AG08395 (cell line): ENCODE data around the gene VENTX.
"Not testable (repeated sequence)": the region's sequence is repeated elsewhere in the genome, so short reads cannot be mapped to it uniquely, and the experiment has no call there.

Experiments
- DNase-seq: peaks from one replicate; pipeline ENCODE4 v3.0.0; 2012; ENCODE audit warnings: mixed read lengths, low spot score

The VENTX gene

DNA sequence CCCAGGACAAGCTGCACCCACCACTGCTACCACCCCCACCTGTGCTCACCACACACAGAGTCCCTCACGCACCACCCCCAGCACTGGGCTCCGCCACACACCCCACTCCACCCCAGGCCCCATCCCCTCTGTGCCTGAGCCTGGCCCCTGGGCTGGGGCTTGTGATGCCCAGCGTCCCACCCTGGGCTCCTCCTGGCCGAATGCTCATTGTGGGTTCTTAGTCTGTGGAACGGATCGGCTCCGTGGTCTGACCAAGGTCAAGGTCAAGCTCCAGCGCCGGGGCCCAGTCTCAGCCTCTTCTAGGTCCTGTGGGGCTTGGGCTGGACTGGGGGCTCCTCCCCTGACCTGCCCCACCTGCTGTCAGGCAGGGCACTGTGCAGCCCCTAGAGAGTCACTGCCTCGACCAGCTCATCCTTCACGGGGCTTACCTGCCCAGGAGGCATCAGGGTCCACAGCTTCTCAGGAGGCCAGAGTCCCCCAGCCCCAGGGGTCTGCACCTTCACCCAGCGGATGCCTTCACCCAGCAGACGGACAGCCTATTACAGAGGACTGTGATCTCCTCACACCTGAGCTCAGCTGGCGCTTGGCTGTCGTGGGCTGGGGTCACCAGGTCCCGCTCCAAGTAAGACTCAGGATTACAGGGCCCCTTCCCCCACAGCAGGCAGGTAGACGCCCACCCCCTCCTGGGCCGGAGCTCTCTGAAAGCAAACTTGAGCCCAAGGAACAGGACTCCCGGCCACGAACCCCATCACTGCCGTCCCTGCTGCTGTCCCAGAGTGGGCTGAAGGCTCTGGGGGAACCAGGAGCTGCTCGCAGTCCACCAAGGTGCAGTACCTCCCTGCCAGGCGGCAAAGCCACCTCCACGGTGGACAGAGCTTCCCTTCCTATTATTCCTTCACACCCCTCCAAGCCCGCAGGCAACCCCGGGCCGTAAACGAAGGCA lies 22.9 kb upstream of the VENTX start:
- no peak for DNase-seq

DNA sequence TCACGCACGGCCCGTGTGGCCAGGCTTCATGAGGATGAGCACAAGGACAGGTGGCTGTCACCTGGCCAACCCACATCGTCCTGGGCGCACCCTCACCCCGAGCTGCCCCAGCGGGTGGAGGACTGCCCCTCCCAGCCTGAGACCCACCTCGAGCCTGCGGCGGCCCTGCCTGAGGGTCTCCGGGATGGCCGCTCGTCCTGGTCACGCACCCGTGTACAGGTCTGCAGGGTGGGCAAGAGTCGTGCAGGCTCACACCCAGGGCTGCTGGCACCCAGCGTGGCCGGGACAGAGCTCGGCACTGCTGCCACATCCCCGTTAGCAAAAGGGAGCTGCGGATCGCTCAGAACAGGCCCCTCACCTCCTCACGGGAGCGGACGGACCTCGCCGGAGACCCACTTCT lies 22.1 kb upstream of the VENTX start:
- DNase-seq: no peak

DNA sequence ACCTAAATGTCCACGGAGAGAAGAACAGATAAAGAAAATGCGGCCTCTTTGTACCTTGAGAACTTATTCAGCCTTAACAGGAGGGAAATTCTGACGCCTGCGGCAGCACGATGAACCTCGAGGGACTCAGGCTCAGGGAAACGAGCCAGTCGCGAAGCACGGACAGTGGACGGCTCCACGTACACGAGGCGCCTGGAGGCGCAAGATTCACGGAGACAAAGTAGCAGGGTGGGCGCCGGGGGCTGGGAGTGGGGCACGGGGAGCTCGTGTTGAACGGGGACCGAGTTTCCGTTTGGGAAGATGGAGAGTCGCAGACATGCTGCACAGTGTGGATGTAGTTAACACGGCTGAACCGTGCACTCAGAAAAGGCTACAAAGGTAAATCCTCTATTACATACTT lies 20.9 kb upstream of the VENTX start:
- DNase-seq: no peak

DNA sequence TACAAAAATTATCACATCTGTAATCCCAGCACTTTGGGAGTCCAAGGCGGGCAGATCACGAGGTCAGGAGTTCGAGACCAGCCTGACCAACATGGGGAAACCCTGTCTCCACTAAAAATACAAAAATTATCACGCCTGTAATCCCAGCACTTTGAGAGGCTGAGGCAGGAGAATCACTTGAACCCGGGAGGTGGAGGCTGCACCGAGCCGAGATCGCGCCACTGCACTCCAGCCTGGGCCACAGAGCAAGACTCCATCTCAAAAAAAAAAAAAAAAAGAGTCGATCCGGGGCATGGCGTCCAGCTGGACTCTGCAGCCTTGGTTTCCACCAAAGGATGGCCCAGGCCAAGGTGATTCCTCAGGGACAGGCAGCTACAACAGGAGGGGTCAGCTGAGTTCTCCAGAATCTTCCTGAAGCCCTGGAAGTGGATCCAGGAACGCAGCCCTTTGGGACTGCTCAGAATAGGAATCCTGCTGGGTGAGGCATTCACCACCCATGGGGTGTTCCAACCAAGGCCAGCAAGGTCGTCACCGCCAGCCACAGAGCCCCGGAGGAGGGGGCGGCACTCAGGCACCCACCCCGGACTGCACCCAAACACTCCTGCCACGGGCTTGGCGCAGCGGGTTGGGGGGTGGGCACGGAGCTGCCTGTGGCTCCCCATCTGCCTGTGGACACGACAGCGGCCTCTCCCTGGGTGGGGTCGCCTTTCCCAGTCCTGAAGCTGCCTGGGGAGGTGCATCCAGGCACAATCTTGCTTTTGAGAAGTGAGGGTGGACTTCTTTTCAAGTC lies 19.7 kb upstream of the VENTX start:
- DNase-seq: no peak

DNA sequence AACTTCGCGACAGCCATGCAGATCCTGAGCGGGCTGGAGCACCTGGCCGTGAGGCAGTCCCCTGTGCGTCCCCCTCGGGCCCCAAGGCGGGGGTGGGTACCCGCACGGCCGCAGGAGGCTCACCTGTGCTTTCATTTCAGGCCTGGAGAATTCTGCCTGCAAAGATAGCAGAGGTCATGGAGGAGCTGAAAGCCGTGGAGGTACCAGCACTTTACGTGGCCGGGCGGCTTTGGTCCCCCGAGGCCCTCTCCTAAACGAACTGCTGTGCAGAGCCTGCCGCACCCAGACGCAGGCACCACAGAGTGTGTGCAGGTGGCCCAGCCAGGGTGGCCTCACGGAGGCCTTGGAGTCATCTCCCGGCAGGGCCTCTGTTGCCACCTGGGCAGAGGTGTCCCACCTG lies 18.8 kb upstream of the VENTX start:
- no peak for DNase-seq

DNA sequence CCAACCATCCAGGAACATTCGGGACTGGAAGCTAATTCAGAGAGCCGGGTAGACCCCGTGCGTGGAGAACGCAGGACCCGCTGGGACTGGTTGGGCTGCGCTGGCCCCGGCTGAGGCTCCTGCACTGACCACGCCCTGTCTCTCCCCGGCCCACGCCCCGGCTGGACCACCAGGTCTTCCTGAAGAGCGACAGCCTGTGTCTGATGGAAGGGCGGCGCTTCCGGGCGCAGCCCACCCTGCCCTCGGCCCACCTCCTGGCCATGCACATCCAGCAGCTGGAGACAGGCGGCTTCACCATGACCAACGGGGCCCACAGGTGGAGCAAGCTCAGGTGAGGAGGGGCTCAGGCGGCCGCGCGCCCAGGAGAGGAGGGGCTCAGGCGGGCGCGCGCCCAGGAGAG lies 17.9 kb upstream of the VENTX start:
- DNase-seq: no peak

DNA sequence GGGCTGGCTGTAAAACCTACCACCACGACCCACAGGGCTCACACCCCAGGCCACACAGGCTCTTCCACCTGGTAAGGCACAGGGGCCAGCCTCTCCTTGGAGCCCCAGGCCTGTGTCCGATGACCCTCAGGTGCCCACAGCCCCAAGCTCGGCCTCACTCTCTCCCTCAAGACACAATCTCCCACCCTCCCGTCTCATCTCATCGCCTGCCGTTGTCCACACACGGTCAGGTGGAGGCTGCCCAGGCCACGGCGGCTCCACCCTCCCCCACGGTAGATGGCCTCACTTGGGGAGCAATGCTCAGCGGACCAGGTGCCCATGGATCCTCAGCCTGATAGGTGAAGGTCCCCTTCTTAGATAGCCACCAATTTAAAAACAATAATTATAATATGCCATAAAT lies 16.3 kb upstream of the VENTX start:
- no peak for DNase-seq

DNA sequence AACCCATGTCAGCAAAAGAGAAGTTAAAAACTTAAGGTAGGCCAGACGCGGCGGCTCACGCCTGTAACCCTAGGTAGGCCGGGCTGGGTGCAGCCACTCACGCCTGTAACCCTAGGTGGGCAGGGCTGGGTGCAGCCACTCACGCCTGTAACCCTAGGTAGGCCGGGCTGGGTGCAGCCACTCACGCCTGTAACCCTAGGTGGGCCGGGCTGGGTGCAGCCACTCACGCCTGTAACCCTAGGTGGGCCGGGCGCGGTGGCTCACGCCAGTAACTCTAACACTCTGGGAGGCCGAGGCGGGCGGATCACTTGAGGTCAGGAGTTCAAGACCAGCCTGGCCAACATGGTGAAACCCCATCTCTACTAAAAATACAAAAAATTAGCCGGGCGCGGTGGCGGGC lies 15.9 kb upstream of the VENTX start:
- not testable (repeated sequence) for DNase-seq

DNA sequence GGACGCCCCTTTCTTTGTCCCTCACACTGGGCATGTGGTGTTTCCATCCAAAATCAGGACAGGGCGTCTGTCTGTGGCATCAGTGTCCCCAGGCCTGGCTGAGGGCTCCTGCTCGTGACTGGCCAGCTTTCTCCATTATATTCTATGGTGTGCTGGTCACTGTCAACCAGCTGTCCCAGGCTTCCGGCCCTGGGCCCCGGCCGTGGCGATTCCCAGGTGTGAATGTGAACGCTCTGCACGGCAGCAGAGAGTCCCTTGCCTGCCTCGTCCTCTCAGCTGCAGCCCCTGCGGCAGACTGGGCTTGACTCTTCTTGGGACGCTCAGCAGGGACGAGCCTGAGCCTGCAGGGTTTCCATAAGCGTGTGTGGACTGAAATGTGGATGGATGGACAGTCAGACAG lies 13.6 kb upstream of the VENTX start:
- no peak for DNase-seq

DNA sequence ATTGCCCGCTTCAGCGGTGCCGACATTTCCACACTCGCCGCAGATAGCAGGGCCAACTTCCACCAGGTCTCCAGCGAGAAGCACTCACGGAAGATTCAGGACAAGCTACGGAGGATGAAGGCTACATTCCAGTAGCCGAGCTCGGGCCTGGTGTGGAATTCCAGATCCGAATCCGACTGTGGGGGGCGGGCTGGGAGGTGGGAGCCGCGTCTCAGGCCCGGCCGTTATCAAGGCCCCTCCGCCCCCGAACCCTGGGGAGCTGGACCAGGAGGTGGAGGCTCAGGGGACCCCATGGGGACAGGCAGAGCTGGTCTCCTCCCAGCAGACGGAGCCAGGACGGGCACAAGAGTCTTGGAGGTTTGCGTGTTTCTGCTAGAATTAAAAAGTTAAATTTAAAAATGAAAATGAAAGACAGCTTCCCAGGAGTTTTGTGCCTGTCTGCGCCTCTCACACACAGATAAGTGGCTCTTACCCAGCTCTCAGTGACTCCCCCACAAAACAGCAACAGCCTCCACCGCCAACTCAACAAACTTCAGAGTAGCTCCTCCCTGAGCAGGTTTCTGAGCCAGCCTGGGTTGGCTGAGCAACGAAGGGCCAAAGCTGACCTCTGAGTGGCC lies 12.8 kb upstream of the VENTX start:
- no peak for DNase-seq

DNA sequence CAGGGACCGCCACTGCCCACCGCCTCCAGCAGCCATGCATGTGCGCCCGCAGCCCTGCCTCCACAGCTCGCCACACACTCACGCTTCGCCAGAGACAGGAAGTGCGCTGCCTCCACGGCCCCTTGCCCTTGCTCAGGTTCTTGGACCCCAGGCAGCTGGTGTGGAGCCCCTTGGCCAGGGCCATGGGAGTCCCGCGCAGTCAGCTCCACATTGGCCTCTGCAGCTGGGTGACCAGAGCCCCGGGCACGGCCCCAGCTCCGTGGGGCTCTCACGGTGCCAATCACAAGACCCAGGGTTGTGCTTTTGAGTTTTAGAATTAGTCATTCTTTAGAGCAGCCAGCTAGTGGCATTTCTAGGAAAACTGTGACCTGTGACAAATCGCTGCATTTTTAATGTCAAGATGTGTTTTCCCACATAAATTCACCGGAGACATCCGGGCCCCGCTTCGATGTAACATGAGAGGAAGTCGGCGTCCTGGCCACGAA lies 11.9 kb upstream of the VENTX start:
- DNase-seq: no peak

DNA sequence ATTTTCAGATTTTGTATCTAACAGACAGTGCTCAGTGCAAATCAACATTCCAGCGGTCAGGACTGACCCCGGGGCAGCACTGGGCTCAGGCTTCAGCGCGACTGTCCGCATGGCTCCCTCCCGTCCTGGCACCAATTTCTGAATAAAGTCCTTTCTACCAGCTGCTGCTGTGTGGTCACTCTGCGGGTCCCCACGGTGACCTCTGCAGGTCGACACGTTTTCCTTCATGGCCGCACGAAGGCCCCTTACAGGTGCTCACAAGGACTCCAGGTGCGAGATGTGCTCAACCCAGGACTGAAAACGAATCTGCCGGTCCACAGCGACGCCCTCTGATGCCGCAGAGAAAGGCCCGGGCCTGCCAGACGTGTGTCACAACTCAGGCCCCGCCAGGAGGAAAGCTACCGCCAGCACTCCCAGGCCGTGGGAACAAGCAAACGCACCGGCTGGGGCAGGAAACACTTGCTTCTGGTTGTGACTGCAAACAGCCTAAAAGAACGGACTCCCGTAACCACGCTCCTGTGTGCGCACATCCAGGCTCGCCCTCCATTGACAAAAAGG lies 11.3 kb upstream of the VENTX start:
- no peak for DNase-seq

DNA sequence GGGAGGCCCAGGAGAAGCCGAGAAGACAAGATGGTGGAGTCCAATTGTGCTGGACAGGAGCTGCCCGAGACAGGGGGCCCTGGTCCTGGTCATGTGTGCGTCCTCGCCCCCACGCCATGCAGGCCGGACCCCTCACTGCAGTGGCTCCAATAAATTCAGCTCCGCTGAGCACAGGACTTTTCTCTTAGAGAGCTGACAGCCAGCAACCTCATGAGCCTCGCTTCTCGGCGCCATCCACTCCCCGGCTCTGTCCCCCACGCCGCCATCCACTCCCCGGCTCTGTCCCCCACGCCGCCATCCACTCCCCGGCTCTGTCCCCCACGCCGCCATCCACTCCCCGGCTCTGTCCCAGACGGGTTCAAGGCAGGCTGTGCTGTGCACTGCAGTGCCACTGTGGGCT lies 10.4 kb upstream of the VENTX start:
- DNase-seq: no peak

DNA sequence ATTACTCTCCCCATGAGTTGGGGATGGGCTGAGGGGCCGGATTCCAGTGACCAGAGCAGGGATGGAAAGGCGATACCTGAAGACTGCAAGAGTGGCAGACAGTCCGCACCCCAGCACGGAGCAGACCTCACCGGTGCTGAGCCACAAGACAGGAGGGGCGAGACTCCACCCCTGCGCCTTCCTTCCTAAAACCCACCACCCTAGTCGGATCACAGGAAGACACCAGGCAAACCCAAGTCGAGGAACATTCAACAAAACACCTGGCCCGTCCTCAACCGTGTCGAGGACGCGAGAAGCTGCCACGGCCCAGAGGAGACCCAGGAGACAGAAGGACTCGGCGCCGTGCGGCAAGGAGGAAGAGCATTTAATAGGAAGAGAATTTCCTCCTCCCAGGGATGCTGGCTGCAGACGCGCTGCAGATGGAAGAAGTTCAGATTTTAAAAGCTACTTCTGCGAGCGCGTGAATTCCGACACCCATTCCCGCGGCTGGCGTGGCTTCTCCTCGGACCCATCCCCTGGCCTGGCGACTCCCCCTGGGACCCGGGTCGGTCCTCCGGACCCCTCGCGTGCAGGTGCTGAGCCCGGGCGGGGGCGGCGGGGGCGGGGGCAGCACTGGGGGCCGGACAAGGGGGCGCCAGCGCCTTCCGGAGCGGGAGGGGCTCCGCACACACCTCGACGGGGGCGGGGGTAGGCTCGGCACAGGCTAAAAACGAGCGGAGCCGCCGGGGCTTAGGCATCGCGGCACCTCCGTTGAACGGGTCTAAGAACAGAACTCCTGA lies 8.2 kb upstream of the VENTX start:
- no peak for DNase-seq

DNA sequence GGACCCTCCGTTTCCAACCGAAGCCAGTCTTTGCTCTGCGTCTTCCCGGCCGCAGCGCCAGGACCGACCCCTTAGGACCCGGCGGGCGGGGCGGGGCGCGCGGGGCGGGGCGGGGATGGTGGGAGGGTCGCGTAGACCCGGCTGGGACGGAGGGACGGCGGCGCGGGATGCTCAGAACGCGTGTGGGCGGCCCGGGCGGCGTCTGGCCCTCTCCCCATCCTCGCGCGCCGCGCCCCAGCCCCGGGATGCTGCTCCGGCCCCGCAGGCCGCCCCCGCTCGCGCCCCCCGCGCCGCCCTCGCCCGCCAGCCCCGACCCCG lies 7.7 kb upstream of the VENTX start, which contains the start of gene UTF1:
Gene UTF1 (plus strand): TSS at position 174 of the 318 bp plus-strand sequence. CDS start 72 bp downstream, at position 246.
- no peak for DNase-seq

DNA sequence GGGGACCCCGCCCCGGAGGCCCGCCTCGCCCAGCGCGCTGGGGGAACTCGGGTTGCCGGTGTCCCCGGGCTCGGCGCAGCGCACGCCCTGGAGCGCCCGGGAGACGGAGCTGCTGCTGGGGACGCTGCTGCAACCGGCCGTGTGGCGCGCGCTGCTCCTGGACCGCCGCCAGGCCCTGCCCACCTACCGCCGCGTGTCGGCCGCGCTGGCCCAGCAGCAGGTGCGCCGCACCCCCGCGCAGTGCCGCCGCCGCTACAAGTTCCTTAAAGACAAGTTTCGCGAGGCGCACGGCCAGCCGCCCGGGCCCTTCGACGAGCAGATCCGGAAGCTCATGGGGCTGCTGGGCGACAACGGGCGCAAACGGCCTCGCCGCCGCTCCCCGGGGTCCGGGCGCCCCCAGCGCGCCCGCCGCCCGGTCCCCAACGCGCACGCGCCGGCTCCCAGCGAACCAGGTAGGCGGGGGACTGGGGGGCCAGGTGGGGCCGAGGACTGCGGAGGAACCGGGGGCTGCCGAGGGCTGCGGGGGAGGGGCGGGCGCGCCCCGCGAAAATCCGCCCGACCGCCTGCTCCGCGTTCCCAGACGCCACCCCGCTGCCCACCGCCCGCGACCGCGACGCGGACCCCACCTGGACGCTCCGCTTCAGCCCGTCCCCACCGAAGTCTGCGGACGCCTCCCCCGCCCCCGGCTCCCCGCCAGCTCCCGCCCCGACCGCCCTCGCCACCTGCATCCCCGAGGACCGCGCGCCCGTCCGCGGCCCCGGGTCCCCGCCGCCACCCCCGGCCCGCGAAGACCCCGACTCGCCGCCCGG lies 7.1 kb upstream of the VENTX start:
- no peak for DNase-seq

DNA sequence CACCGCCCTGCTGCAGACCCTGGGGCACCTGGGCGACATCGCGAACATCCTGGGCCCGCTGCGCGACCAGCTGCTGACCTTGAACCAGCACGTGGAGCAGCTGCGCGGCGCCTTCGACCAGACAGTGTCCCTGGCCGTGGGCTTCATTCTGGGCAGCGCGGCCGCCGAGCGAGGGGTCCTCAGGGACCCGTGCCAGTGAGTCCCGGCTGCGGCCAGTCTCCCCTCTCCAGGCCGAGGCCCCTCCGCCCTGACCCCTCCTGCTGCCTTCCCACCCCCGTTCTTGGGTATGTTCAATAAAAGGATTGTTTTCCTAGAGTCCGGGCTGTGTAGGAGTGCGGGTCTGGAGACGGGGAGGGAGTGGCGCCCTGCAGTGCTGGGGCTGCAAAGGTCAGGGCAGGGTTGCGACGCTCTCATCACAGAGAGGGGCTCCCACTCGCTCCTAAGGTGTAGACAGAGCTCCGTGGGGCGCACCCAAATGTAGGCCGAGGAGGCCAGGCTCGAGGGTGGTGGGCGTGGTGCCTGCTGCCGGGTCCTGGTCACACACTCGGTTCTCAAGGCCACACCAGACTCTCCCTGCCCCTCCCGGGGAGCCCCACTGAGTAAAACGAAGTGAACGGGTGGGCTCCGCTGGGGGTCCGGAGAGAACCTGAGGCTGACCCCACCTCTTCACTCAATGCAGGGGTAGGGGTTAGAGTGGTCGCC lies 6.3 kb upstream of the VENTX start:
- DNase-seq: no peak

DNA sequence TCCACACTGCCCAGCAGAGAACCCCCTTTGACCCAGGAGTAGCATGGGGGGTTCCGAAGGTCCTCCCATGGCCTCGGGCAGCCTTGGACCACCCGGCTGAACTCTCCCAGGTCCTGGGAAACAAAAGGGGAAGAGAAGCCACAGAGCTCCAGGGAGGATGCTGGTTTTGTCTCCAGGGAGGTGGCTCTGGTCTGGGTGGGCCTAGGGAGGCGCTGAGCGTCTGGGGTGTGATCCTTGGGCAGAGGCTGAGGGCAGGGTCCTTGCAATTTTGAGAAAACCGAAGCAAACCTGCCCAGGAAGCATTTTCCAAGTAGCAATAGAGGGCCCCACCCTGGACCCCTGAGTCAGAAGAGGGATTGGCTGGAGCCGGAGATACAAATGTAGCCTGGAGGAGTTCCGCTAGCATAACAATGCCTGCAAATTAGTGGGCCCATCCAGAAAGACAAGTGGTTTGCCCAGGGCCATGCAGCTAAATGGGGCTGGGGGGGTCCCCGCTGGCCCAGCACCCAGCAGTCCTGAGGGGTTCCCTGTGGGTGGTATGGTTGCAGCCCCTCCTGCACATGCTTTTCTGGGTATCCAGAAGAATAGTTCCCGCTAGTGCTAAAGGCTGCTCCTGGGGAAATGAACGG lies 5.6 kb upstream of the VENTX start:
- DNase-seq: no peak

DNA sequence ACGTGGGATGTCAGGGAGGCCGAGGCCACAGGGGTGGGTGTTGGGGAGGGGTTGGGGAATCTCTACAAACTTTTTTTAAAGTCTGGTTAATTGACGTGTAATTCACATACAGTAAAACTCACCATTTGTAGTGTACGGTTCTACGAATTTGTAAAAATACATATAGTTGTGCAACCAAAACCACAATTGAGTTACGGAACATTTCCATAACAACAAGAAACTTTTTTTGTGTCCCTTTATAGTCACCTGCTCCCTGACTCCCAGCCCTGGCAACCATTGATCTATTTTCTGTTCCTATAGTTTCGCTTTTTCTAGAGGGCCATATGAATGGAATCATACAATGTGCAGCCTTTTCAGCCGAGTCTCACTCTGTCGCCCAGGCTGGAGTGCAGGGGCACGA lies 2.9 kb upstream of the VENTX start:
- DNase-seq: not testable (repeated sequence)
